ENCODE data around the gene SPOCK1.
"Not testable (repeated sequence)": the region's sequence is repeated elsewhere in the genome, so short reads cannot be mapped to it uniquely, and the experiment has no call there.

SPOCK1 gene

GRCh38 chr5:137254119-137255090 lies 244.7 kb downstream of the SPOCK1 start:
- DNase-seq = no peak

- DNase-seq = no peak
These were observed 246.6 kb downstream of the SPOCK1 start for GRCh38 chr5:137252512-137252911.

GRCh38 chr5:137250421-137250820 lies 248.7 kb downstream of the SPOCK1 start:
- no peak for DNase-seq

GRCh38 chr5:137248527-137248926 lies 250.6 kb downstream of the SPOCK1 start:
- DNase-seq = no peak

GRCh38 chr5:137245438-137245837 lies 253.7 kb downstream of the SPOCK1 start:
- no peak for DNase-seq

- no peak for DNase-seq
These were observed 258.8 kb downstream of the SPOCK1 start for GRCh38 chr5:137240285-137240684.

- DNase-seq = no peak
These were observed 262.1 kb downstream of the SPOCK1 start for GRCh38 chr5:137236849-137237507.

- DNase-seq = no peak
These were observed 262.9 kb downstream of the SPOCK1 start for GRCh38 chr5:137236252-137236651.

GRCh38 chr5:137234973-137235943 lies 263.9 kb downstream of the SPOCK1 start:
- DNase-seq = no peak

GRCh38 chr5:137233726-137234125 lies 265.4 kb downstream of the SPOCK1 start:
- no peak for DNase-seq

- not testable (repeated sequence) for DNase-seq
These were observed 265.8 kb downstream of the SPOCK1 start for GRCh38 chr5:137233304-137233703.

GRCh38 chr5:137231540-137231939 lies 267.6 kb downstream of the SPOCK1 start:
- DNase-seq = no peak

GRCh38 chr5:137228816-137229215 lies 270.3 kb downstream of the SPOCK1 start:
- DNase-seq = no peak

GRCh38 chr5:137226081-137226480 lies 273.0 kb downstream of the SPOCK1 start:
- no peak for DNase-seq

GRCh38 chr5:137223324-137224295 lies 275.5 kb downstream of the SPOCK1 start:
- no peak for DNase-seq

GRCh38 chr5:137221943-137222342 lies 277.2 kb downstream of the SPOCK1 start:
- no peak for DNase-seq

GRCh38 chr5:137220523-137220927 lies 278.6 kb downstream of the SPOCK1 start:
- DNase-seq = peak; percentile 35

- DNase-seq = no peak
These were observed 280.2 kb downstream of the SPOCK1 start for GRCh38 chr5:137218896-137219295.

GRCh38 chr5:137218471-137218870 lies 280.7 kb downstream of the SPOCK1 start:
- no peak for DNase-seq

- DNase-seq = no peak
These were observed 281.4 kb downstream of the SPOCK1 start for GRCh38 chr5:137217599-137218200.

GRCh38 chr5:137216976-137217598 lies 282.0 kb downstream of the SPOCK1 start:
- DNase-seq = no peak
